HCT116 (cell line): Measurements from ENCODE around the gene CCDC3.

Source experiments
- CEBPB ChIP-seq: IDR thresholded peaks from 2 replicates; pipeline ENCODE4 v1.6.1; 2012; ENCODE audit warnings: low read depth
- CTCF ChIP-seq, 3 experiments: fragments of 200-600 bp in 1 of 3; sonication (generic) in 1 of 3; IDR thresholded peaks in 2 of 3; conservative IDR thresholded peaks in 1 of 3; 2 replicates each; pipeline ENCODE4 v1.5.1; 2012 to 2017; ENCODE audit warnings: low read depth in 2 of 3, low read length in 2 of 3, antibody characterized with exemption in 1 of 3, borderline replicate concordance in 1 of 3, control low read depth in 1 of 3, mild to moderate bottlenecking in 1 of 3, mixed read lengths in 1 of 3, mixed run types in 1 of 3, moderate library complexity in 1 of 3; ENCODE audit not compliant: insufficient read depth in 1 of 3
- ELF1 ChIP-seq: IDR thresholded peaks from 2 replicates; pipeline ENCODE4 v1.6.1; 2012; ENCODE audit warnings: low read depth, borderline replicate concordance
- EZH2 ChIP-seq: fragments of 200-600 bp; sonication (generic); IDR thresholded peaks from 2 replicates; pipeline ENCODE4 v1.6.1; 2017; ENCODE audit warnings: antibody characterized with exemption, mixed run types
- EZH2phosphoT487 ChIP-seq: fragments of 200-600 bp; IDR thresholded peaks from 2 replicates; pipeline ENCODE4 v1.6.1; 2018; ENCODE audit warnings: antibody characterized with exemption, borderline replicate concordance
- POLR2A ChIP-seq: IDR thresholded peaks from 2 replicates; pipeline ENCODE4 v1.7.0; 2011; ENCODE audit warnings: borderline replicate concordance; ENCODE audit not compliant: insufficient read depth, insufficient read length; ENCODE audit errors: extremely low read depth
- POLR2AphosphoS5 ChIP-seq: IDR thresholded peaks from 2 replicates; pipeline ENCODE4 v1.6.1; 2011; ENCODE audit warnings: mild to moderate bottlenecking, low read depth, low read length, moderate library complexity
- REST ChIP-seq: IDR thresholded peaks from 2 replicates; pipeline ENCODE4 v1.6.1; 2012; ENCODE audit warnings: low read depth
- ZNF274 ChIP-seq: fragments of 200-500 bp; sonication (Bioruptor generic); IDR thresholded peaks from 2 replicates; pipeline ENCODE4 v1.6.1; 2014; ENCODE audit warnings: mild to moderate bottlenecking, low read depth, low read length, inconsistent platforms

DNA sequence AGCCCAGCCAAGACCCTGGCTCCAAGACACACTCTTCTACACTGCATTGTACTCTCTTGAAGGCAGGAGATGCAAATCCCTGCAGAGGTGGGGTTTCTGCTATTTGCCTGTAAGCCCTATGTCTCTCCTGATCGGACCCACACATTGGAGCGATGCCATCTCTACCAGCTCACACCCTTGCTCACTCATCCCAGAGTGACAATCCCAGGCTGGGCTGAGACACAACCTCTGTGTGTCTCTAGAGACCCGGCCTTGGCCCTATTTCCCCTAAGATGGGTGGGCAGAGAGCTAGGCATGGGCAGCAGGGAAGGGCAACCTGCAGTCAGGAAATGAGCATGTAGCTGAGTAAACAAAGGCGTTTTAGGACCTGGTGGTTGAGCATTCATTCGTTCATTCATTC, 25.6 kb downstream of the CCDC3 start:
- TF ChIP-seq CTCF (IDR thresholded peaks at IDR 0.05 in 2 of 3, conservative IDR thresholded peaks at IDR 0.05 in 1 of 3; ENCODE audit: borderline replicate concordance in 1 of 3, insufficient read depth in 1 of 3, low read depth in 2 of 3, low read length in 2 of 3) (no peak), EZH2phosphoT487 (no peak), POLR2A (no peak), ZNF274 (no peak), EZH2 (no peak), REST (no peak), CEBPB (no peak), ELF1 (no peak), POLR2AphosphoS5 (no peak)
